ENCODE measurements around the gene DVL1. TPM values are rescaled to one million over a fixed set of nuclear protein-coding genes. Genes with fewer than 3 reads are reported as not detected.

The DVL1 gene
- total and polyA plus RNA-seq, 2 of the 13 experiments (the other 11 are each of a cell fraction or from before 2014, with no cell fraction given) = 30.8 to 60.4 TPM

DNA sequence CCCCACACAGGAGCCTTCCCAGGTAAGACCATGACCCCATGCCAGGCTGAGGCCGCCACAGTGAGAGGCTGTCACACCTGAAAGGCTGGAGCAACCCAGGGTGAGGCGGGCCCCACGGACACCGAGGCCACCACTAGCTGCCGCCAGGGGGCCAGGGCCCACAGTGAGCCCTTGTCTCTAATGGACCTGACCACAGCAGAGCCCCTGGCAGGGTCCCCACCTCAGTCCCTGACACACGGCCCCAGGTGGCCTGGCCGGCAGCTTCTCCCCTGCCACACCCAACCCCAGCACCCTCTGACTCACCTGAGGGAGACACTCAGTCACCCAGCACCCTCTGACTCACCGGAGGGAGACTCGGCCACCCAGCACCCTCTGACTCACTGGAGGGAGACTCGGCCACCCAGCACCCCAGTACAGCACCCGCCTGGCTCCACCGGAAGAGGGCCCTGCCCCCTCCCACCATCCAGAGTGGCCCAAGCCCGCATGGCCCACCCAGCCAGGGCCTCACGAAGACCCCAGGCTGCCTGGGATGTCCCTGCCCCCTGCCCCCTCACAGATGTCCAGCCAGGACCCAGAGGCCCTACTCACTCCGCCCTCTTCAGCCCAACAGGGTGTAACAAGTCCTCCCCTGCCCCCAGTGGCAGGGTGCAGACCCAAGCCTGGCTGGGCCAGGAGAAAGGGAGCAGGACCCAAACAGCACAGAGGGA, 4.4 kb downstream of the DVL1 start (continued):
- TF ChIP-seq, protein P1, sequence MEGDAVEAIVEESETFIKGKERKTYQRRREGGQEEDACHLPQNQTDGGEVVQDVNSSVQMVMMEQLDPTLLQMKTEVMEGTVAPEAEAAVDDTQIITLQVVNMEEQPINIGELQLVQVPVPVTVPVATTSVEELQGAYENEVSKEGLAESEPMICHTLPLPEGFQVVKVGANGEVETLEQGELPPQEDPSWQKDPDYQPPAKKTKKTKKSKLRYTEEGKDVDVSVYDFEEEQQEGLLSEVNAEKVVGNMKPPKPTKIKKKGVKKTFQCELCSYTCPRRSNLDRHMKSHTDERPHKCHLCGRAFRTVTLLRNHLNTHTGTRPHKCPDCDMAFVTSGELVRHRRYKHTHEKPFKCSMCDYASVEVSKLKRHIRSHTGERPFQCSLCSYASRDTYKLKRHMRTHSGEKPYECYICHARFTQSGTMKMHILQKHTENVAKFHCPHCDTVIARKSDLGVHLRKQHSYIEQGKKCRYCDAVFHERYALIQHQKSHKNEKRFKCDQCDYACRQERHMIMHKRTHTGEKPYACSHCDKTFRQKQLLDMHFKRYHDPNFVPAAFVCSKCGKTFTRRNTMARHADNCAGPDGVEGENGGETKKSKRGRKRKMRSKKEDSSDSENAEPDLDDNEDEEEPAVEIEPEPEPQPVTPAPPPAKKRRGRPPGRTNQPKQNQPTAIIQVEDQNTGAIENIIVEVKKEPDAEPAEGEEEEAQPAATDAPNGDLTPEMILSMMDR (CRISPR knock-in tag; IDR thresholded peaks at IDR 0.05) = peak; percentile 80
- TF ChIP-seq MXI1 (IDR thresholded peaks at IDR 0.05; ENCODE audit: borderline replicate concordance, low read depth, low read length) = no peak
- 0 out of 2 replicates have a peak, but pooled peaks have one; percentile 32 for TF ChIP-seq ZSCAN9 (CRISPR knock-in tag; IDR thresholded peaks at IDR 0.05; ENCODE audit: borderline replicate concordance)
- no peak for TF ChIP-seq POLR2A (IDR thresholded peaks at IDR 0.05; ENCODE audit: insufficient read depth in 1 of 2, low read depth in 2 of 2, low read length in 2 of 2)
- peak; percentile 42 for TF ChIP-seq RBM39 (IDR thresholded peaks at IDR 0.05; ENCODE audit: low read depth, low read length, poor library complexity, severe bottlenecking)
- TF ChIP-seq GTF2F1 (IDR thresholded peaks at IDR 0.05; ENCODE audit: low read length) = no peak
- TF ChIP-seq THAP9 (CRISPR knock-in tag; IDR thresholded peaks at IDR 0.05; ENCODE audit: borderline replicate concordance) = 0 out of 2 replicates have a peak, but pooled peaks have one; percentile 52
- TF ChIP-seq ZNF510 (CRISPR knock-in tag; IDR thresholded peaks at IDR 0.05; ENCODE audit: low read depth) = no peak
- TF ChIP-seq, protein P2, sequence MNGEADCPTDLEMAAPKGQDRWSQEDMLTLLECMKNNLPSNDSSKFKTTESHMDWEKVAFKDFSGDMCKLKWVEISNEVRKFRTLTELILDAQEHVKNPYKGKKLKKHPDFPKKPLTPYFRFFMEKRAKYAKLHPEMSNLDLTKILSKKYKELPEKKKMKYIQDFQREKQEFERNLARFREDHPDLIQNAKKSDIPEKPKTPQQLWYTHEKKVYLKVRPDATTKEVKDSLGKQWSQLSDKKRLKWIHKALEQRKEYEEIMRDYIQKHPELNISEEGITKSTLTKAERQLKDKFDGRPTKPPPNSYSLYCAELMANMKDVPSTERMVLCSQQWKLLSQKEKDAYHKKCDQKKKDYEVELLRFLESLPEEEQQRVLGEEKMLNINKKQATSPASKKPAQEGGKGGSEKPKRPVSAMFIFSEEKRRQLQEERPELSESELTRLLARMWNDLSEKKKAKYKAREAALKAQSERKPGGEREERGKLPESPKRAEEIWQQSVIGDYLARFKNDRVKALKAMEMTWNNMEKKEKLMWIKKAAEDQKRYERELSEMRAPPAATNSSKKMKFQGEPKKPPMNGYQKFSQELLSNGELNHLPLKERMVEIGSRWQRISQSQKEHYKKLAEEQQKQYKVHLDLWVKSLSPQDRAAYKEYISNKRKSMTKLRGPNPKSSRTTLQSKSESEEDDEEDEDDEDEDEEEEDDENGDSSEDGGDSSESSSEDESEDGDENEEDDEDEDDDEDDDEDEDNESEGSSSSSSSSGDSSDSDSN (CRISPR knock-in tag; IDR thresholded peaks at IDR 0.05) = no peak
- TF ChIP-seq, protein P3, sequence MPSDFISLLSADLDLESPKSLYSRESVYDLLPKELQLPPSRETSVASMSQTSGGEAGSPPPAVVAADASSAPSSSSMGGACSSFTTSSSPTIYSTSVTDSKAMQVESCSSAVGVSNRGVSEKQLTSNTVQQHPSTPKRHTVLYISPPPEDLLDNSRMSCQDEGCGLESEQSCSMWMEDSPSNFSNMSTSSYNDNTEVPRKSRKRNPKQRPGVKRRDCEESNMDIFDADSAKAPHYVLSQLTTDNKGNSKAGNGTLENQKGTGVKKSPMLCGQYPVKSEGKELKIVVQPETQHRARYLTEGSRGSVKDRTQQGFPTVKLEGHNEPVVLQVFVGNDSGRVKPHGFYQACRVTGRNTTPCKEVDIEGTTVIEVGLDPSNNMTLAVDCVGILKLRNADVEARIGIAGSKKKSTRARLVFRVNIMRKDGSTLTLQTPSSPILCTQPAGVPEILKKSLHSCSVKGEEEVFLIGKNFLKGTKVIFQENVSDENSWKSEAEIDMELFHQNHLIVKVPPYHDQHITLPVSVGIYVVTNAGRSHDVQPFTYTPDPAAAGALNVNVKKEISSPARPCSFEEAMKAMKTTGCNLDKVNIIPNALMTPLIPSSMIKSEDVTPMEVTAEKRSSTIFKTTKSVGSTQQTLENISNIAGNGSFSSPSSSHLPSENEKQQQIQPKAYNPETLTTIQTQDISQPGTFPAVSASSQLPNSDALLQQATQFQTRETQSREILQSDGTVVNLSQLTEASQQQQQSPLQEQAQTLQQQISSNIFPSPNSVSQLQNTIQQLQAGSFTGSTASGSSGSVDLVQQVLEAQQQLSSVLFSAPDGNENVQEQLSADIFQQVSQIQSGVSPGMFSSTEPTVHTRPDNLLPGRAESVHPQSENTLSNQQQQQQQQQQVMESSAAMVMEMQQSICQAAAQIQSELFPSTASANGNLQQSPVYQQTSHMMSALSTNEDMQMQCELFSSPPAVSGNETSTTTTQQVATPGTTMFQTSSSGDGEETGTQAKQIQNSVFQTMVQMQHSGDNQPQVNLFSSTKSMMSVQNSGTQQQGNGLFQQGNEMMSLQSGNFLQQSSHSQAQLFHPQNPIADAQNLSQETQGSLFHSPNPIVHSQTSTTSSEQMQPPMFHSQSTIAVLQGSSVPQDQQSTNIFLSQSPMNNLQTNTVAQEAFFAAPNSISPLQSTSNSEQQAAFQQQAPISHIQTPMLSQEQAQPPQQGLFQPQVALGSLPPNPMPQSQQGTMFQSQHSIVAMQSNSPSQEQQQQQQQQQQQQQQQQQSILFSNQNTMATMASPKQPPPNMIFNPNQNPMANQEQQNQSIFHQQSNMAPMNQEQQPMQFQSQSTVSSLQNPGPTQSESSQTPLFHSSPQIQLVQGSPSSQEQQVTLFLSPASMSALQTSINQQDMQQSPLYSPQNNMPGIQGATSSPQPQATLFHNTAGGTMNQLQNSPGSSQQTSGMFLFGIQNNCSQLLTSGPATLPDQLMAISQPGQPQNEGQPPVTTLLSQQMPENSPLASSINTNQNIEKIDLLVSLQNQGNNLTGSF (CRISPR knock-in tag; IDR thresholded peaks at IDR 0.05) = 0 out of 2 replicates have a peak, but pooled peaks have one; percentile 11
- no peak for TF ChIP-seq NONO (IDR thresholded peaks at IDR 0.05)
- TF ChIP-seq NONO (CRISPR knock-in tag; conservative IDR thresholded peaks at IDR 0.05) = peak; percentile 10; the same call in 1 of the 2 replicates
- 0 out of 2 replicates have a peak, but pooled peaks have one; percentile 44 for TF ChIP-seq ZBTB7A (CRISPR knock-in tag; IDR thresholded peaks at IDR 0.05)
- TF ChIP-seq MEIS2 (CRISPR knock-in tag; IDR thresholded peaks at IDR 0.05) = no peak
- TF ChIP-seq SP4 (CRISPR knock-in tag; IDR thresholded peaks at IDR 0.05) = peak; percentile 23; the same call in 1 of the 2 replicates
- TF ChIP-seq ZFY (CRISPR knock-in tag; IDR thresholded peaks at IDR 0.05) = 0 out of 2 replicates have a peak, but pooled peaks have one; percentile 24

Measured in HepG2 (cell line).